OCI-LY1 (cell line): ENCODE measurements around the gene ZEB1.

Experiments used
- H2AFZ ChIP-seq: fragments of 200-600 bp; sonication (generic), shearing (Covaris generic); 2 replicates; pipeline ENCODE4 v1.6.0; 2014; ENCODE audit warnings: antibody characterized with exemption, mild to moderate bottlenecking, low read length
- H3F3A ChIP-seq: fragments of 200-600 bp; sonication (generic), shearing (Covaris generic); 2 replicates; pipeline ENCODE4 v1.6.0; 2014; ENCODE audit warnings: mild to moderate bottlenecking, antibody characterized with exemption, low read length, moderate library complexity; ENCODE audit not compliant: insufficient read depth
- H3K27ac ChIP-seq: fragments of 200-600 bp; sonication (generic); 2 replicates; pipeline ENCODE4 v1.5.1; 2014; ENCODE audit warnings: low read length, mixed run types, mild to moderate bottlenecking, low read depth; ENCODE audit not compliant: poor library complexity, severe bottlenecking
- H3K27me3 ChIP-seq: fragments of 200-600 bp; sonication (generic); 2 replicates; pipeline ENCODE4 v1.6.0; 2014; ENCODE audit warnings: antibody characterized with exemption, mild to moderate bottlenecking, low read length, moderate library complexity; ENCODE audit not compliant: insufficient read depth
- H3K36me3 ChIP-seq: fragments of 200-600 bp; sonication (generic); 2 replicates; pipeline ENCODE4 v1.6.1; 2014; ENCODE audit warnings: mild to moderate bottlenecking, antibody characterized with exemption, low read length, moderate library complexity, mixed read lengths; ENCODE audit not compliant: insufficient read depth
- H3K4me1 ChIP-seq: fragments of 200-600 bp; sonication (generic); 2 replicates; pipeline ENCODE4 v1.5.1; 2014; ENCODE audit warnings: mild to moderate bottlenecking, low read length, moderate library complexity; ENCODE audit not compliant: insufficient read depth, severe bottlenecking
- H3K4me2 ChIP-seq: fragments of 200-600 bp; sonication (generic), shearing (Covaris generic); 2 replicates; pipeline ENCODE4 v1.6.1; 2014; ENCODE audit warnings: low read length
- H3K4me3 ChIP-seq: fragments of 200-600 bp; sonication (generic); 2 replicates; pipeline ENCODE4 v1.5.1; 2014; ENCODE audit warnings: low read length, low read depth, mild to moderate bottlenecking, mixed read lengths; ENCODE audit not compliant: poor library complexity, severe bottlenecking
- H3K79me2 ChIP-seq: fragments of 200-600 bp; shearing (Covaris generic); 2 replicates; pipeline ENCODE4 v1.6.1; 2016; ENCODE audit warnings: mixed run types, low read length, mixed read lengths; ENCODE audit not compliant: insufficient read depth
- H3K9ac ChIP-seq: fragments of 200-600 bp; sonication (generic), shearing (Covaris generic); 2 replicates; pipeline ENCODE4 v1.6.1; 2014; ENCODE audit warnings: mild to moderate bottlenecking, low read length, mixed read lengths
- H3K9me2 ChIP-seq: fragments of 200-600 bp; sonication (generic), shearing (Covaris generic); 2 replicates; pipeline ENCODE4 v1.6.1; 2014; ENCODE audit warnings: low read depth, mild to moderate bottlenecking, low read length, mixed read lengths
- H3K9me3 ChIP-seq: fragments of 200-600 bp; shearing (Covaris generic); 2 replicates; pipeline ENCODE4 v1.6.1; 2014; ENCODE audit warnings: low read length, mixed read lengths
- H4K20me1 ChIP-seq: fragments of 200-600 bp; sonication (generic), shearing (Covaris generic); 2 replicates; pipeline ENCODE4 v1.6.0; 2016; ENCODE audit warnings: mild to moderate bottlenecking, low read length; ENCODE audit not compliant: insufficient read depth
- CTCF ChIP-seq: fragments of 200-600 bp; sonication (generic), shearing (Covaris generic); IDR thresholded peaks from 2 replicates; pipeline ENCODE4 v1.5.1; 2017; ENCODE audit warnings: mild to moderate bottlenecking, antibody characterized with exemption, low read length, moderate library complexity, mixed read lengths
- EZH2 ChIP-seq: fragments of 200-600 bp; sonication (generic), shearing (Covaris generic); IDR thresholded peaks from 2 replicates; pipeline ENCODE4 v1.8.0; 2017; ENCODE audit warnings: borderline replicate concordance, mixed run types, mild to moderate bottlenecking, antibody characterized with exemption, low read length, moderate library complexity, mixed read lengths

The ZEB1 gene

GRCh38 chr10:31507427-31507826, 188.4 kb downstream of the ZEB1 start:
- Histone ChIP-seq H3K9me2 (no peaks in the 10 kb centered on the region), H3K4me1 (no peaks in the 10 kb centered on the region), H4K20me1 (no peaks in the 10 kb centered on the region), H3K27me3 (no peaks in the 10 kb centered on the region), H3F3A (no peaks in the 10 kb centered on the region), H3K27ac (no peak overlapping the region), H2AFZ (no peak overlapping the region), H3K4me2 (no peak overlapping the region), H3K9ac (no peak overlapping the region), H3K36me3 (peaks cover 43% of the 10 kb centered on the region), H3K79me2 (no peaks in the 10 kb centered on the region), H3K4me3 (no peak overlapping the region), H3K9me3 (peaks cover 14% of the 10 kb centered on the region)
- TF ChIP-seq EZH2 (no peak), CTCF (no peak)

DNA sequence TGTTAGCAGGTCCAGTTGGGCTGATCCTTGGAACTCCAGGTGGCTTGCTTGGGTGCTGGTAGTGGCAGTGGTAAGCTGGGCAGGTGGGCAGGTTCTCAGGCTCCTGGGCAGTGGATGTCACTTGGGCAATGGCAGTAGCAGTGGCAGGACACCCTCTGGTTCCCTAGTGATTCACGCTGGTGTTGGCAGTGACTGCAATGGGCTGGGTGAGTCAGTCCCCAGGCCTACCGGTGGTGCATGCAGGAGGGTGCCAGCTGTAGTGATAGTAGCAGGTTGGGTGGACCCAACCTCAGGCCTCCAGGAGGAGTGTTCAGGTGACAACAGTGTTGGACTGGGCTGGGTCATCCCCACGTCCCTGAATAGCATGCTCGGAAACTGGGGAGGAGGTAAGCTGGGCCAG, 189.2 kb downstream of the ZEB1 start:
- H3K4me3 ChIP-seq: no peak overlapping the region
- H3K9ac ChIP-seq: no peak overlapping the region
- no peak for TF ChIP-seq CTCF
- no peak for TF ChIP-seq EZH2

DNA sequence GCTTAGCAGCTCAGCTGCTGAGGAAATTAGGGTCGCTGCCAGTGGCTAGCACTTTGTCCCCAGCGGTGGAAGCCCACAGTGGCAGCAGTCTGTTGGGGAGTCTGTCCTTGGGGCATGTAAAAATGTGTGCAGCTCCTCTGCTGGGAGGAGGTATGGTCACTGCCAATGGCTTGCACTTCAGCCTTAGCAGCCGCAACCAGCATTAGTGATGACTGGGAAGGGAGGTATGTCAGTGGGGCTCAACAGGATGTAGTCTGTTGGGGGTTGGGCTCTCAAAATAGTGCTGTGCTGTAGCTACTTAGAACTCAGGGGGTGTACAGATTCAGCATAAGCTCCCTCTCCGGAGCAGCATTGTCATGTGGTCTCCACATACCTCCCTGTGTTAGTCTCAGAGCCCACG, 189.9 kb downstream of the ZEB1 start:
- no peak overlapping the region for H3K4me3 ChIP-seq
- H3K4me2 ChIP-seq: no peak overlapping the region
- no peaks in the 10 kb centered on the region for H3F3A ChIP-seq
- H3K36me3 ChIP-seq: peaks cover 48% of the 10 kb centered on the region
- no peaks in the 10 kb centered on the region for H3K9me2 ChIP-seq
- no peaks in the 10 kb centered on the region for H3K4me1 ChIP-seq
- H3K27me3 ChIP-seq: no peaks in the 10 kb centered on the region
- no peak overlapping the region for H2AFZ ChIP-seq
- no peak overlapping the region for H3K9ac ChIP-seq
- no peak overlapping the region for H3K27ac ChIP-seq
- no peaks in the 10 kb centered on the region for H4K20me1 ChIP-seq
- H3K9me3 ChIP-seq: peaks cover 14% of the 10 kb centered on the region
- no peak for TF ChIP-seq CTCF
- no peak for TF ChIP-seq EZH2
- no peaks in the 10 kb centered on the region for H3K79me2 ChIP-seq

More for the DNA sequence above, 189.2 kb downstream of the ZEB1 start:
- no peaks in the 10 kb centered on the region for H3K79me2 ChIP-seq
- H3K36me3 ChIP-seq: peaks cover 43% of the 10 kb centered on the region
- no peaks in the 10 kb centered on the region for H4K20me1 ChIP-seq
- no peaks in the 10 kb centered on the region for H3K9me2 ChIP-seq
- no peak overlapping the region for H3K4me2 ChIP-seq
- no peaks in the 10 kb centered on the region for H3K4me1 ChIP-seq
- H3F3A ChIP-seq: no peaks in the 10 kb centered on the region
- H3K9me3 ChIP-seq: peaks cover 14% of the 10 kb centered on the region
- no peaks in the 10 kb centered on the region for H3K27me3 ChIP-seq
- H3K27ac ChIP-seq: no peak overlapping the region
- H2AFZ ChIP-seq: no peak overlapping the region
